Panc1 (cell line): ENCODE measurements around the gene PCDHGB4. TPM values are rescaled to one million over a fixed set of nuclear protein-coding genes. Genes with fewer than 3 reads are reported as not detected.

Experiments used
- ATAC-seq: fragments of 200-7000 bp; cut with Tn5 transposase; 2 replicates; pipeline ENCODE4 v1.9.1; 2020; ENCODE audit warnings: mild to moderate bottlenecking, moderate library complexity
- BruUV-seq: library from RNA; stranded (reverse); fragments of 400-500 nt; replicated peaks from 2 replicates; lab custom pipeline; 2021; lab: Mats Ljungman, UMichigan
- CTCF ChIA-PET: fragments of 300-600 bp; sonication (Branson Sonifier 250); formaldehyde crosslinking; loops from one replicate; lab custom pipeline; 2022; ENCODE audit warnings: antibody characterized with exemption; lab: Charles Lee
- POLR2A ChIA-PET: fragments of 300-600 bp; sonication (Branson Sonifier 250); formaldehyde crosslinking; loops from one replicate; lab custom pipeline; 2022; ENCODE audit warnings: antibody characterized with exemption; lab: Charles Lee
- DNase-seq: peaks from one replicate; pipeline ENCODE4 v3.0.0-alpha.2; 2010; ENCODE audit warnings: low read depth, low spot score
- H3K27ac ChIP-seq: 2 replicates; pipeline ENCODE4 v1.5.1; 2011; ENCODE audit warnings: mild to moderate bottlenecking, low read length, inconsistent platforms
- H3K27me3 ChIP-seq: fragments of 200-500 bp; sonication (Bioruptor generic); 2 replicates; pipeline ENCODE4 v1.6.0; 2014; ENCODE audit warnings: low read length, inconsistent platforms; ENCODE audit not compliant: control insufficient read depth, insufficient read depth
- H3K36me3 ChIP-seq: fragments of 200-500 bp; sonication (Bioruptor generic); 2 replicates; pipeline ENCODE4 v1.5.1; 2014; ENCODE audit warnings: inconsistent platforms, mild to moderate bottlenecking, low read length, moderate library complexity; ENCODE audit not compliant: control insufficient read depth, insufficient read depth
- H3K4me1 ChIP-seq: 2 replicates; pipeline ENCODE4 v1.5.1; 2011; ENCODE audit warnings: inconsistent platforms, mild to moderate bottlenecking, low read length, moderate library complexity; ENCODE audit not compliant: control insufficient read depth, insufficient read depth
- H3K4me3 ChIP-seq, 2 experiments: 2 replicates each; pipeline ENCODE4 v1.5.1; 2011 to 2012; ENCODE audit warnings: low read depth in 2 of 2, low read length in 2 of 2, mild to moderate bottlenecking in 2 of 2, inconsistent platforms in 1 of 2, moderate library complexity in 1 of 2
- H3K9me3 ChIP-seq: fragments of 200-500 bp; sonication (Bioruptor generic); 2 replicates; pipeline ENCODE4 v1.5.1; 2014; ENCODE audit warnings: low read depth, mild to moderate bottlenecking, inconsistent platforms, low read length, moderate library complexity; ENCODE audit not compliant: control insufficient read depth, insufficient read depth
- POLR2AphosphoS5 ChIP-seq: IDR thresholded peaks from 2 replicates; pipeline ENCODE4 v1.6.1; 2012; ENCODE audit warnings: mild to moderate bottlenecking, low read depth, low read length, moderate library complexity
- SIN3A ChIP-seq: IDR thresholded peaks from 2 replicates; pipeline ENCODE4 v1.6.1; 2012; ENCODE audit warnings: low read depth, mild to moderate bottlenecking, low read length, moderate library complexity, borderline replicate concordance; ENCODE audit not compliant: insufficient read depth
- TCF7L2 ChIP-seq: IDR thresholded peaks from 2 replicates; pipeline ENCODE4 v1.6.1; 2011; ENCODE audit warnings: mild to moderate bottlenecking, low read depth, low read length, inconsistent platforms
- in situ Hi-C: cut with HindIII; loops from 2 replicates; pipeline ENCODE4 v1.10.0; 2016; ENCODE audit warnings: low sequenced_read_pairs, low pct_unique_long_range_greater_than_20kb
- intact Hi-C: fragments of 100-400 bp; cut with micrococcal nuclease; formaldehyde crosslinking; loops from one replicate; pipeline ENCODE4 v1.10.0; 2022; ENCODE audit not compliant: unreplicated experiment
- total RNA-seq: library from RNA; stranded (reverse); gene quantifications from one replicate; pipeline ENCODE4 v1.2.1, GENCODE V29; 2021; ENCODE audit not compliant: unreplicated experiment
- TF ChIP-seq, protein P1 (sequence below), 2 experiments: IDR thresholded peaks; 2 replicates each; pipeline ENCODE4 v1.6.1; 2011 to 2012; ENCODE audit warnings: low read depth in 2 of 2, control low read depth in 1 of 2, low read length in 1 of 2, mild to moderate bottlenecking in 1 of 2, moderate library complexity in 1 of 2; ENCODE audit not compliant: insufficient read depth in 1 of 2
- TF ChIP-seq, protein P2 (sequence below): fragments of 450-650 bp; IDR thresholded peaks from 2 replicates; pipeline ENCODE4 v1.5.1; 2017; ENCODE audit warnings: mild to moderate bottlenecking

The PCDHGB4 gene
- total RNA-seq, 1 experiment from 2014 or later: 0.21 TPM

DNA sequence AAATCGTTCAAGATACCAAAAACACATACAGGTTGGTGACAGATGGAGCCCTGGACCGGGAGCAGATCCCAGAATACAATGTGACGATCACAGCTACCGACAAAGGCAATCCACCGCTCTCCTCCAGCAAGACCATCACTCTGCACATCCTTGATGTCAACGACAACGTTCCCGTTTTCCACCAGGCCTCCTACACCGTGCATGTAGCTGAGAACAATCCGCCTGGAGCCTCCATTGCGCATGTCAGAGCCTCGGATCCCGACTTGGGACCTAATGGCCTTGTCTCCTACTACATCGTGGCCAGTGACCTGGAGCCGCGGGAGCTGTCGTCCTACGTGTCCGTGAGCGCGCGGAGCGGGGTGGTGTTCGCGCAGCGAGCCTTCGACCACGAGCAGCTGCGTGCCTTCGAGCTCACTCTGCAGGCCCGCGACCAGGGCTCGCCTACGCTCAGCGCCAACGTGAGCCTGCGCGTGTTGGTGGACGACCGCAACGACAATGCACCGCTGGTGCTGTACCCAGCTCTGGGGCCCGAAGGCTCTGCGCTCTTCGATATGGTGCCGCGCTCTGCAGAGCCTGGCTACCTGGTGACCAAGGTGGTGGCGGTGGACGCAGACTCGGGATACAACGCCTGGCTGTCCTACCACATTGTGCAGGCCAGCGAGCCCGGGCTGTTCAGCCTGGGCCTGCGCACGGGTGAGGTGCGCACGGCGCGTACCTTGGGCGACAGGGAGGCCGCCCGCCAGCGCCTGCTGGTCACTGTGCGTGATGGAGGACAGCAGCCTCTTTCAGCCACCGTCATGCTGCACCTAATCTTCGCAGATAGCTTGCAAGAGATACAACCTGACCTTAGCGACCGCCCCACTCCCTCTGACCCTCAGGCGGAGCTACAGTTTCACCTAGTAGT lies 15.7 kb upstream of the PCDHGB4 start:
- ChIA-PET CTCF (no interaction called here), POLR2A (no interaction called here)
- Histone ChIP-seq H3K27ac (no peak overlapping the region), H3K4me1 (no peaks in the 10 kb centered on the region), H3K9me3 (peaks cover 7% of the 10 kb centered on the region; the same call in 1 of the 2 replicates), H3K36me3 (no peaks in the 10 kb centered on the region), H3K4me3 (no peak overlapping the region), H3K27me3 (no peaks in the 10 kb centered on the region)
- no peak for ATAC-seq
- DNase-seq: no peak
- in situ Hi-C loops: no loop called here
- TF ChIP-seq, protein P1, sequence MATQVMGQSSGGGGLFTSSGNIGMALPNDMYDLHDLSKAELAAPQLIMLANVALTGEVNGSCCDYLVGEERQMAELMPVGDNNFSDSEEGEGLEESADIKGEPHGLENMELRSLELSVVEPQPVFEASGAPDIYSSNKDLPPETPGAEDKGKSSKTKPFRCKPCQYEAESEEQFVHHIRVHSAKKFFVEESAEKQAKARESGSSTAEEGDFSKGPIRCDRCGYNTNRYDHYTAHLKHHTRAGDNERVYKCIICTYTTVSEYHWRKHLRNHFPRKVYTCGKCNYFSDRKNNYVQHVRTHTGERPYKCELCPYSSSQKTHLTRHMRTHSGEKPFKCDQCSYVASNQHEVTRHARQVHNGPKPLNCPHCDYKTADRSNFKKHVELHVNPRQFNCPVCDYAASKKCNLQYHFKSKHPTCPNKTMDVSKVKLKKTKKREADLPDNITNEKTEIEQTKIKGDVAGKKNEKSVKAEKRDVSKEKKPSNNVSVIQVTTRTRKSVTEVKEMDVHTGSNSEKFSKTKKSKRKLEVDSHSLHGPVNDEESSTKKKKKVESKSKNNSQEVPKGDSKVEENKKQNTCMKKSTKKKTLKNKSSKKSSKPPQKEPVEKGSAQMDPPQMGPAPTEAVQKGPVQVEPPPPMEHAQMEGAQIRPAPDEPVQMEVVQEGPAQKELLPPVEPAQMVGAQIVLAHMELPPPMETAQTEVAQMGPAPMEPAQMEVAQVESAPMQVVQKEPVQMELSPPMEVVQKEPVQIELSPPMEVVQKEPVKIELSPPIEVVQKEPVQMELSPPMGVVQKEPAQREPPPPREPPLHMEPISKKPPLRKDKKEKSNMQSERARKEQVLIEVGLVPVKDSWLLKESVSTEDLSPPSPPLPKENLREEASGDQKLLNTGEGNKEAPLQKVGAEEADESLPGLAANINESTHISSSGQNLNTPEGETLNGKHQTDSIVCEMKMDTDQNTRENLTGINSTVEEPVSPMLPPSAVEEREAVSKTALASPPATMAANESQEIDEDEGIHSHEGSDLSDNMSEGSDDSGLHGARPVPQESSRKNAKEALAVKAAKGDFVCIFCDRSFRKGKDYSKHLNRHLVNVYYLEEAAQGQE (IDR thresholded peaks at IDR 0.05; ENCODE audit: insufficient read depth in 1 of 2, low read depth in 2 of 2, low read length in 1 of 2): no peak
- TF ChIP-seq, protein P2, sequence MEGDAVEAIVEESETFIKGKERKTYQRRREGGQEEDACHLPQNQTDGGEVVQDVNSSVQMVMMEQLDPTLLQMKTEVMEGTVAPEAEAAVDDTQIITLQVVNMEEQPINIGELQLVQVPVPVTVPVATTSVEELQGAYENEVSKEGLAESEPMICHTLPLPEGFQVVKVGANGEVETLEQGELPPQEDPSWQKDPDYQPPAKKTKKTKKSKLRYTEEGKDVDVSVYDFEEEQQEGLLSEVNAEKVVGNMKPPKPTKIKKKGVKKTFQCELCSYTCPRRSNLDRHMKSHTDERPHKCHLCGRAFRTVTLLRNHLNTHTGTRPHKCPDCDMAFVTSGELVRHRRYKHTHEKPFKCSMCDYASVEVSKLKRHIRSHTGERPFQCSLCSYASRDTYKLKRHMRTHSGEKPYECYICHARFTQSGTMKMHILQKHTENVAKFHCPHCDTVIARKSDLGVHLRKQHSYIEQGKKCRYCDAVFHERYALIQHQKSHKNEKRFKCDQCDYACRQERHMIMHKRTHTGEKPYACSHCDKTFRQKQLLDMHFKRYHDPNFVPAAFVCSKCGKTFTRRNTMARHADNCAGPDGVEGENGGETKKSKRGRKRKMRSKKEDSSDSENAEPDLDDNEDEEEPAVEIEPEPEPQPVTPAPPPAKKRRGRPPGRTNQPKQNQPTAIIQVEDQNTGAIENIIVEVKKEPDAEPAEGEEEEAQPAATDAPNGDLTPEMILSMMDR: no peak
- no peak for TF ChIP-seq POLR2AphosphoS5
- no peak for TF ChIP-seq TCF7L2
- no peak for TF ChIP-seq SIN3A
- no TSS peak for BruUV-seq
- intact Hi-C loops: no loop called here

GRCh38 chr5:141373673-141374317 lies 13.7 kb upstream of the PCDHGB4 start, which contains the start of gene PCDHGA6:
PCDHGA6 (plus strand) TSS chr5:141373891; CDS start chr5:141374084, 193 bp downstream.
- Histone ChIP-seq H3K4me1 (no peaks in the 10 kb centered on the region), H3K36me3 (no peaks in the 10 kb centered on the region), H3K4me3 (no peak within 1 kb of the TSS), H3K27me3 (no peaks in the 10 kb centered on the region), H3K9me3 (peaks cover 7% of the 10 kb centered on the region; the same call in 1 of the 2 replicates), H3K27ac (no peak within 1 kb of the TSS)
- ChIA-PET CTCF (no interaction called here), POLR2A (interaction anchor here (0.6 kb wide), 2 partner anchors 57 to 861 kb away, joined by 4 read pairs; no protein-coding TSS in a partner anchor)
- BruUV-seq: no TSS peak
- in situ Hi-C loops (no loop called here), intact Hi-C loops (no loop called here)
- TF ChIP-seq TCF7L2 (no peak), POLR2AphosphoS5 (no peak), SIN3A (no peak)
- TF ChIP-seq, protein P1 (IDR thresholded peaks at IDR 0.05; ENCODE audit: insufficient read depth in 1 of 2, low read depth in 2 of 2, low read length in 1 of 2): no peak
- TF ChIP-seq, protein P2: no peak
- ATAC-seq (no peak), DNase-seq (no peak)
